ENCODE measurements around the gene LAD1.

The LAD1 gene

DNA sequence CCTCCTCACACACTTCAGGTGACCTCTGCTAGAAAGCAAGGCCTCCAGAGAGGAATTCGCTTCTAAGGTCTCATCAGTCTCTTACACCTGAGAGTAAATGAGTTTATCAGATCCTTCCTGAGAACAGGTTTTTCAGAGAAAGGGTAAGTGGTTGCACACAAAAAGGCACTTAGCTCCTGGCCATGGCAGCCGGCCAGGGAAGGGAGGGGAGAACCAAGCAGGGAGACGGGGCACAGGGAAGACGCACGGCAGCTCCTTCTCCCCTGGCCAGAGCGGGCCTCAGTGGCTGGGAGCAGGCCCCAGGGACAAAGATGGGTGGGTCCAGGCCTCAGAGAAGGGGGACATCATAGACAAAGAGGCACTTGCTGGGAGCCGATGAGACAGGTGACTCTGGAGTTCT lies 18.0 kb downstream of the LAD1 start:
- H3K4me3 ChIP-seq (replicated peaks; ENCODE audit: insufficient read depth, low read length), result no peak overlapping the region
- no peak overlapping the region for H3K27ac ChIP-seq (replicated peaks)
- TF ChIP-seq REST (IDR thresholded peaks at IDR 0.05; ENCODE audit: insufficient replicate concordance, low read depth) (no peak), CTCF (IDR thresholded peaks at IDR 0.05; ENCODE audit: insufficient read depth, low read length) (no peak), GABPA (IDR thresholded peaks at IDR 0.05; ENCODE audit: low read depth) (no peak), POLR2AphosphoS5 (IDR thresholded peaks at IDR 0.05; ENCODE audit: low read depth) (no peak), SPI1 (IDR thresholded peaks at IDR 0.05; ENCODE audit: borderline replicate concordance, low read depth) (no peak)
- no peaks in the 10 kb centered on the region for H3K27me3 ChIP-seq (ENCODE audit: insufficient read depth, poor library complexity, severe bottlenecking)
- no peak for DNase-seq (ENCODE audit: low read depth in 1 of 2, low spot score in 1 of 2)

GRCh38 chr1:201379733-201380242 lies 19.3 kb downstream of the LAD1 start:
- no peak for DNase-seq (ENCODE audit: low read depth in 1 of 2, low spot score in 1 of 2)
- no peak for TF ChIP-seq SPI1 (IDR thresholded peaks at IDR 0.05; ENCODE audit: borderline replicate concordance, low read depth)
- no peak for TF ChIP-seq REST (IDR thresholded peaks at IDR 0.05; ENCODE audit: insufficient replicate concordance, low read depth)
- no peak for TF ChIP-seq CTCF (IDR thresholded peaks at IDR 0.05; ENCODE audit: insufficient read depth, low read length)
- TF ChIP-seq GABPA (IDR thresholded peaks at IDR 0.05; ENCODE audit: low read depth), result no peak

DNA sequence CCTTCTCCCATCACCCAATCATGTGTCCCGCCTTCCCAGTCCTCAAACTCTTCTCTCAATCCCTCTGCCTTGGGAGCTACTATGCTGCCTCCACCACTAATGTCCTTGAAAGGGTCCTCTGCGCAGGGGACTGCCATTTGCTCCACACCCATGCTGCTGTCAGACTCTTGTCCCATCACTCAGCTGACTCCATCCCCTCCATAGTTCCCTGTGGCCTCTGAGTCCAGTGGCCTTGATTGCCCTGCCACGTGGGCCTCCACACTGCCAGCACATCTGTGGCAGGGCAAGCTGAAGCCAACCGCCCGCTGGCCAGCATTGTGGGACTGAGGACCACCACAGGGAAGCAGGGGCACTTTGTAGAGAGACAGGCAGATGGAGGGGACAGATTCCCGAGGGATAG lies 20.3 kb downstream of the LAD1 start:
- no peak for TF ChIP-seq GABPA (IDR thresholded peaks at IDR 0.05; ENCODE audit: low read depth)
- TF ChIP-seq SPI1 (IDR thresholded peaks at IDR 0.05; ENCODE audit: borderline replicate concordance, low read depth), result no peak
- no peak for TF ChIP-seq REST (IDR thresholded peaks at IDR 0.05; ENCODE audit: insufficient replicate concordance, low read depth)
- TF ChIP-seq CTCF (IDR thresholded peaks at IDR 0.05; ENCODE audit: insufficient read depth, low read length), result no peak
- no peak for TF ChIP-seq POLR2AphosphoS5 (IDR thresholded peaks at IDR 0.05; ENCODE audit: low read depth)
- Histone ChIP-seq H3K4me3 (replicated peaks; ENCODE audit: insufficient read depth, low read length) (no peak overlapping the region), H3K27ac (replicated peaks) (no peak overlapping the region), H3K27me3 (ENCODE audit: insufficient read depth, poor library complexity, severe bottlenecking) (peaks cover 6% of the 10 kb centered on the region)
- DNase-seq (ENCODE audit: low read depth in 1 of 2, low spot score in 1 of 2), result no peak

More at GRCh38 chr1:201379733-201380242, 19.3 kb downstream of the LAD1 start:
- Histone ChIP-seq H3K27me3 (ENCODE audit: insufficient read depth, poor library complexity, severe bottlenecking) (no peaks in the 10 kb centered on the region), H3K4me3 (replicated peaks; ENCODE audit: insufficient read depth, low read length) (no peak overlapping the region), H3K27ac (replicated peaks) (no peak overlapping the region)
